ENCODE data around the gene FKBP15.
"Not testable (repeated sequence)": the region's sequence is repeated elsewhere in the genome, so short reads cannot be mapped to it uniquely, and the experiment has no call there.

The FKBP15 gene

DNA sequence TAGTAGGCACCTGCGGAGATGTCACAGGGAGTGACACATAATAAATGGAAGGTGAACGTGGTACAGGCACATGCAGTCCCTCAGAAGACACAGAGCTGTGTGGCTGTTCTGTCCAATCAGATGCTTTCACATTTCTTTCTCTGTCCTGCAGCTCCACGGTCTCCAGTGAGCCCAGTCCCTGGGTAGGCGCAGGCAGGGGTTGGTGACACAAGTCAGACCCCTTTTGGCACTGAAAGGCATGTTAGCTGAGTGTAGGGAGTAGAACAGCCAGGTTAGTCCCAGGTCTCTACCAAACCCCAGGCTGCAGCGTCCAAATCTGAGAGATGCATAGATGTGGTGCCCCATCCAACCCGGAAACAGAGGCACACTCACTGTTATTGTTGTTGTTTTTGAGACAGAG is 67.5 kb downstream of the FKBP15 start:
- FAIRE-seq (no peak), DNase-seq (ENCODE audit: extremely low spot score, insufficient read length, low read depth) (no peak)

DNA sequence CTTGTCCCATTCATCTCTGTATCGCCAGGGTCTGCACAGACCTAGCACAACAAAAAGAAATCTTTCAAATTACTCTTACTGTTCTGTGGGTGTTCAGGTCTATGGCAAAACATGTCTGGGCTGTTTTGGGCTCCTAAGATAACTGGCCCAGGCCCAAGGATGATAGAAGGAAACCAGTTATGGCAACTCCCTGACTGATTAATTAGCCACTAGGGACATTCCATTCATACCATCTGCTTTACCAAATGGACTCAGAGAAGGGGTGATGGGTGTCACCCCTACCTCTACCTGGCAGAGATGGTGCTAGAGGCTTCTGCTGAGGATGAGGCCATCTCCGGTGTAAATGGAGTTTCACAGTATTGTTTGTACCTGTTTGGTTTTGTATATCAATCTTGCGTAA is 68.4 kb downstream of the FKBP15 start:
- no peak for DNase-seq (ENCODE audit: extremely low spot score, insufficient read length, low read depth)

DNA sequence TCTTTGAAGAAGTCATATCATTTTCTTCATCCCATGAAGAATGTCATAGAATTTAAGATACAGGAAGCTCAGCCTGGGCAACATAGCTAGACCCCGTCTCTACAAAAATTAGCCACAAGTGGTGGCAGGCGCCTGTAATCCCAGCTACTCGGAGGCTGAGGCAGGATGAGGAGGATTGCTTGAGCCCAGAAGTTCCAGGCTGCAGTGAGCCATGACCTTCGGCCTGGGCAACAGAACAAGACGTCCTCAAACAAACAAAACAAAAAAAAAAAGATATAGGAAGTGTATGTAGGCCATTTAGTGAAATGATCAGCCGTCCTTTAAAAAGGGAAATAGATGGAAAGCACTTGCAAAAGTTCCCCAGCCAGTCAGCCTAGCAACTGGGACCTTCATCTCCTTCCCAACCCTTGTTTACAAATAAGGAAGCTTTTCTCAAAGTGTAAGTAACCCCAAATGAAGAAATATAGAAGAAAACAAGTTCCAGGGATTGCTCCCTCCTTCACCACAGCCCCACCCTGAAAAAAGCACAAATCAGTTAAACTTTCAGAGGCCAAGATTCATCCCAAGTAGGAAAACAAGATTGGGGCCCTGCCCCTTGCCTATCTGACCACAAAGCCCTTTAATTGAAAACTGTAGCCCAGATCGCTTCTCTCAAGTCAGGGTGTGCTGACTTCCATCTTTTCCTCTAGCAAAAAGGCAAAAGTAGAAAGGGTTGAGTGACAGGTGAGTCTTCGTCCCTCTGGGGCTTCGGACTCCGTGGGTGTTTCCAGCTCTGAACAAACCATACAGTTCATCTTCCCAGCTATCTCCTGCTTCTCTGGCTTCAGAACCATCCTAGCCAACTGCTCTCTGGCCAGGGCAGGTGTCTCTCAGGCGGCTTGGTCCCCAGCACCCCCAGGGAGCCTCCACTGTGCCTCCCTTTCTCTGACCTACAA is 69.1 kb downstream of the FKBP15 start:
- FAIRE-seq, result no peak
- DNase-seq (ENCODE audit: extremely low spot score, insufficient read length, low read depth), result no peak

More for the DNA sequence above, 68.4 kb downstream of the FKBP15 start:
- no peak for FAIRE-seq

DNA sequence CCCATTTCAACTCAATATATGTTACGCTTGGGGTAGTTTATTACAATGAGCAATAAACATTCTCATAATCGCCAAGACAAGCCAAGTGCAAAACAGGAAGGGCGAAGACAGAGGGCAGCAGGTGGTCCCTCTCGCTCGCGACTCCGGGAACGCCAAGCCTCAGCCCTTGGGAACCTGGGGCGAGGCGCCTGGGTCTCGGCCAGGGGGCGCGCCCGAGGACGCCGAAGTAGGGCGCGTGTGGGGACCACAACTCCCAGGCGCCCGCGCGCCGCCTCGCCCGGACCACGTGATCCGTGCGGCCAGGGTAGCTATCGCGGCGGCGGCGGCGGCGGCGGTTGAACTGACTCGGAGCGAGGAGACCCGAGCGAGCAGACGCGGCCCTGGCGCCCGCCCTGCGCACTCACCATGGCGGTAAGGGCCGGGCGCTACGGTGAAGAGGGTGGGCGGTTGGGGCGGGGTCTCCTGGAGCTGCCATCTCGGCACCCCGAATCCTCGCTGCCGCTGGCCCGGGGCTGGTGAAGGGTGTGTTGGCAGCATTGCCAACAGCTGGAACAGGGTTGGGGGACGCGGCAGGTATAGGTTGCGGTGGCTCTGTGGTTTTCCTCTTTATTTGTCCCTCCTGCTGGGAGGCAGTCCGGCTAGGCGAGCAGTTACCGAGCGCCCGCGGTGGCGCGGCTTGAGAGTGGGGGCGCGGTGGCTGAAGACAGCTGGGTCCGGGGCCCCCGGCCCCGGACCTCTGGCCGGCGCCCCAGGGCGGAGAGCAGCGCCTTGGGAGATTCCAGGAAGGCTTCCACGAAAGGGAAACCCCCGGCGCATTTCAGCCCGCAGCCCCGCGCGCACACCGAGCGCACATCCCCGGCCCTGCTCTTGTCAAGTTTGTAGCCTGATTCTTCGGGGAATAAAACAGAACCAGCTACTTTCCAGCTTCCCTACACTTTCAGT is 70.1 kb downstream of the FKBP15 start, which contains the start of gene SLC31A2:
Gene SLC31A2, plus strand, starts transcription at position 338 of the 942 bp plus-strand sequence. Its CDS starts 68 bp downstream, at position 406.
- FAIRE-seq (peak; percentile 57), DNase-seq (ENCODE audit: extremely low spot score, insufficient read length, low read depth) (peak; percentile 86)

DNA sequence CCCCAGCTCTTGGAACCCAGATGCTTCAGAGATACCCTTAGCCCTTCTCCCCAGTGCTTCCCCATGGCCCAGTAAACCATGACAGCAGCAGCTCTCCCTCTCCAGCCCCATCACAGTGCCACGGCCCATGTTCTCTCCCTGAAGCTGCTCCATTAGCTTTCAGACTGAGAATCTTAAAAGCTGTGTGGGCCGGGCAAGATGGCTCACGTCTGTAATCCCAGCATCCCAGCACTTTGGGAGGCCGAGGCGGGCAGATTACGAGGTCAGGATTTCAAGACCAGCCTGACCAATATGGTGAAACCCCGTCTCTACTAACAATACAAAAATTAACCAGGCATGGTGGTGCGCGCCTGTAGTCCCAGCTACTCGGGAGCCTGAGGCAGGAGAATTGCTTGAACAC is 71.5 kb downstream of the FKBP15 start:
- not testable (repeated sequence) for DNase-seq (ENCODE audit: extremely low spot score, insufficient read length, low read depth); FAIRE-seq

DNA sequence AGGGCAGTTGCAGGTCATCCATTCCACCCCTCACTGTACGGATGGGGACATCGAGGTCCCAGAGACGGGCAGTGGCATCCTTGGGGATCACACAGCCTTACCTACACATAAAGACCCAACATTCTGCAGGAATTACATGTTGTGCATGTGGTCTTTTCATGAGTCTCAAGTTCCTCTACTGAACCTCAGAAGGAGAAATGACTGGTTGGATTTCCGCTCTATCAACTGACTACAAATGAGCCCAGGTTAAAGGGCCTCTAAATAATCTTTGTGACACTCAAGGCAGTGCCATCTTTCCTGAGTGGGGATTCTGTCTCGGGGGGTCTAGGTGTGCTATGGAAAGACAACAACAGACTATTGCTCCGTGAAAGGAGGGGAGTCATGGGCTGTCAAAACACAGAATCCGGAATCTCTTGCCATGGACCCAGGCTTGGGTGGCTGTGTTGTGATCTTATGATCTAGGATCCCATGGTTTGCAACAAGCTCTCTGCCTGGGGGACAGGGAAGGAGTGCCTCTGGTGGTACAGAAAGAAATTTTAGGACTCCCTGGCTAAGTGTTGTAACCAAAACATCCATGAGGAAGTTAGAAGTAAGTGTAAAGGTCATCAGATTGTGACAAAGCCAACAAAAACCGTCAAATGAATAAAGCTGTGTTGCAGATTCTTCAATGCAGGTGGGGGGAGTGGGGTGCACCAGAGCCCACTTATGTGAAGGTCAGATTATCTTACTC is 72.1 kb downstream of the FKBP15 start:
- FAIRE-seq (no peak), DNase-seq (ENCODE audit: extremely low spot score, insufficient read length, low read depth) (no peak)

DNA sequence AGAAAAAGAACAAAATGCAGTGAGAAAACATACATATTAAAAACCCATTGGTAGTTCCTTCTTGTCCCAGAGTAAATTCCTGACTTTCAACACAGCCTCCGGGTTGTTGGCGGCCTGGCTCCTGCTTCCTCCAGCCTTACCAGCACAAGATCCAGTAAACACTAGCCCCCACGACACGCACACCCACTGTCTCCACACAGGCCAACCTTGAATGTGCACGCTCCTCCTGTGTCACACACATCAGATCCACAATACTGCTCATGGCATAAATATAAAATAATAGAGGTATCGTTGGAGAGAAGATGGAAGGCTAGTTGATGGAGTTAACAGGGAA is 72.7 kb downstream of the FKBP15 start:
- DNase-seq (ENCODE audit: extremely low spot score, insufficient read length, low read depth) (no peak), FAIRE-seq (no peak)

DNA sequence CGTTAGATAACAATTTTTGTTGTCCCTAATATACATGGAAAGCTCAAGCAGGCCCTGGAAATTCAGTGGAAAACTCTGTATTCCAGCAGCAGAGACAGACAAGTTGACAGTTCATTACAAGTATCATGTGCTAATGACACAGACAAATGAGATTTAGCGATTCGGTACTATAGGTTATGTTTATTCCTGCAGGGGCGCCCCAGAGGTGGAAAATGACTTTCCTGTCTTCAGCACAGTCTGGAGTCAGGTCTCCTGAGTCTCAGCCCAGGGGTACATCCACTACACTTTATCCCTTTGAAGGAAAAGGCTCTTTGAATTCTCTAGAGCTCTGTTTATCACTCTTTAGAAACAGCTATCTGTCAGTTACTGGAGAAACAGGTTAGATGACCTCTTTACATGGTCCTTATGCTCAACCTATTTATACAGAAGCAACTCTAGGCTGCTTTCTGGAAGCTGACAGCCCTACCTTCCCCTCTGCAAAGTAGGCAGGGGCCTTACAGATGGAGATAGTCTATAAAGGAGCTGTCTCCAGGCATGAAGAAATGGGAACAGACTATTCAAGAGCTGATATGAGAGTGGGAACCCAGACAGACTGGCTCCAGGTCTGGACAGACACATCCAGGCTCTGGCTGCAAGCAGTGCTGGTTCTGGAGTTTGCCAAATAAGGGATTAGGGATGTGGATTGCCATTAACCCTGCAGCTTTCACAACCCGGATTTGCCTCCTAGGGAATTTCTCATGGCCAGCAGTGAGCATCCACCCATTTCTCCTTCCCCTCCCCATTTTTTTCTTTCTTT is 77.4 kb downstream of the FKBP15 start:
- no peak for FAIRE-seq
- no peak for DNase-seq (ENCODE audit: extremely low spot score, insufficient read length, low read depth)

DNA sequence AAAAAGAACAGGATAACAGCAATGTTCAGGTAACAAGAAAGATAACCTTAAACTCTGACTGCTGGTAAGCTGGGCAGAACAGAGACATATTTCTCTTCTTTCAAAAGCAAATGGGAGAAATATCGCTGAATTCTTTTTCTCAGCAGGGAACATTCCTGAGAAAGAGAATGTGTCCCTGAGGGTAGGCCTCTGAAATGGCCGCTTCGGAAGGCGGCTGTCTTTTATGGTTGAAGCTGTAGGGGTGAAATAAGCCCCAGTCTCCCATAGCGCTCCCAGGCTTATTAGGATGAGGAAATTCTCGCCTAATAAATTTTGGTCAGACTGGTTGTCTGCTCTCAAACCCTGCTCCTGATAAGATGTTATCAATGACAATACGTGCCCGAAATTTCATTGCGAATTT is 80.2 kb downstream of the FKBP15 start:
- not testable (repeated sequence) for FAIRE-seq

DNA sequence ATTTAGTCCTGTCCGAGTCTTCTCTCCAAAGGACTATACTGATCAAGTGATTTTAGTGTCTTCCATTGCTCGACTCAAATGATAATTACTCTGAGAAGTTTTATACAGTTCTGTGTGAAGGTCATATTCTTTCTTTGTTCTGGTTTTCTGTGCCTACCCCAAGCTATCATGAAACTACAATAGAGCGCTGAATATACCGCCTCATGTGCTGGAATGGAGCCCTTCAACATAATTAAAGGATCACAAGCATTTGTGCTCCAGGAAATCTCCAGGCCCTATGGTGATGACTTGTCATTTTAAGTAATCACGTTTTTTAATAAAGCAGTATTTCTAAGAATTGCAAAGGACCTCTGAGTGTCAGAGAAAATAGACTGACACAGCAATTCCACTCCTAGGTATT is 81.1 kb downstream of the FKBP15 start:
- DNase-seq (ENCODE audit: extremely low spot score, insufficient read length, low read depth), result no peak
- no peak for FAIRE-seq

More for the DNA sequence above, 80.2 kb downstream of the FKBP15 start:
- DNase-seq (ENCODE audit: extremely low spot score, insufficient read length, low read depth), result not testable (repeated sequence)

DNA sequence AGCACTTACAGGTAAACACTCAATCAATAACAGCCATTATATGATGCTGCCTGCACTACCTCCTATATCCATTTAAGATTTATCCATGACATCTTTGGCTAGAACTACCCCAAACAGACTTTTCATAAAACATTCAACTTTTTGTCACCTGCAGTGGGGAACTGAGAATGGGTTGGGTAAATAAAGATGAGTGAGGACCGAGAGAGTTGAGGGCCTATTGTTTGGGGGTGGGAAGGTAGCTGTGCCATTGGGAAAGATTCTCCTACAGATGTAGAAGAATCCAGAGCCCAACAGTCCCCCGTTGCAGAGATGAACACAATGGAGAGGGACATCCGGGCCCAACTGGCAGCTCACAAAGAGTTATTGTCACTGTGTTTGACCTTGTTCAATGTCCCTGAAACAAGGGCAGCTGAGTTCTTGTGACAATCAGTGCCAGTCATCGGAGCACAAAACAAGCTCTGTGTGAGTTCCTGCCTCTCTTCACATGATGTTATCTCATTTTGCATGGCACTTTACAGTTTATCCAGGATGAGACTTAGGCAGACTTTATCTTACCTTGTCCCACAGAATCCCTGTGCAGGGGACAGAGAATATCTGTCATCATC is 81.8 kb downstream of the FKBP15 start:
- DNase-seq (ENCODE audit: extremely low spot score, insufficient read length, low read depth) (no peak), FAIRE-seq (no peak)

DNA sequence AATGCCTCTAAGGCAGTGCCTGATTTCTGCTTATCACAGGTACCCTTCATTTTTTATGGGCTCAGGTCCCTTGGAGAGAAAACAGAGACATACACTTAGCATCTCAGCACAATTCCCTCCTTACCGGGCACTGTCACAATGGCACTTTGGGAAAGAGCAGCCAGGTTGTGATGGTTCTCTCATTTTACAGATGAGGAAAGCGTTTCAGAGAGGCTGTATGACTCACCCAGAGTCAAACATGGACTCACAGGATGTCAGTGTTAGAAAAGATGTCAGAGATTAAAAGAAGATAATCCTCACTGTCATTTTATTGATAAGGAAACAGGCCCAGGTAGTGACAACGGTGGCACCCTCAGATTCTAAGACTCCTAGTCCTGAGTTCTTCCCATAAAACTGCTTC is 82.3 kb downstream of the FKBP15 start:
- FAIRE-seq, result no peak
- no peak for DNase-seq (ENCODE audit: extremely low spot score, insufficient read length, low read depth)

DNA sequence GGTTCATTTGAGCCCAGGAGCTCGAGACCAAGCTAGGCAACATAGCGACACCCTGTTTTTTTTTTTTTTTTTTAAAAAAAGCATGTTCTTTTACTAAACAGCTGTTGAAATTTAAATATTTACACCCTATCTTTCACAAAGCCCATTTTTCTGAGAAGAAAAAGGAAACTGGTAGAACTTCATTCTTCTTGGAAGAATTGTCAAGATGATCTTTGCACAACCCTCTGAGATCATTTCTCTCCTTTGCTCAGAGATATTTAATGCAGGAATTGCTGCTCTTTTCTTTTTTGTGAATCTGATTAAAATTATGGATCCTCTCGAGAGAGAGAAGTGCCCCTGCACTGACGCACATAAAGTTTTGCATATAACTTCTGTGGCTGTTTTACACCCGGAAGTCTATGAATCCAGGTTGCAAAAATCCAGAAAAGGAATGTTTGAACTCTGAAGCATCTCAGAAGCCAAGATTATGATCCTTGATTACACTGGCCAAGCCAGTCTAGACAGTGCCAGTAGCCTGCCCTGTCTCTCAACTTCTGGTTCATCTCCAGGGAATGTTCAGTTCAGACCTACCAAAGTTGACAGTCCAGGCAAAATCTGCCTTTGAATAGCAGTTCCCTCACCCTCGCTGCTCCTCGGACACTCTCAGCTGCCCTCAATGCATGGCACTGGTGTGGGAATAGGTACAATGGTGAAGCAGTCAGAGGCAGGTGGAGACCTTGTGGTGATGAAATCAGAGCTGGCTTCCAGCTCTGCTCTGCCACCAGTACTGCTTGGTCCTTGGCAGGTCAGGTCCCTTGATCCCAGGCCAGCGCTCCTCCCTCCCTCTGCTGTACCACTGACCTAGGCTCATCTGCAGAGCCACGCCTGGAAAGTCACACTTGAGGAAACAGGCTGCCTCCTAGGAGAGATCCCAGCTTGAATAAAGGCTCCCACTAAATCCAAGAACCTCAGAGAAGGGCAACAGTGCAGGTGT is 83.6 kb downstream of the FKBP15 start:
- FAIRE-seq (no peak), DNase-seq (ENCODE audit: extremely low spot score, insufficient read length, low read depth) (no peak)

DNA sequence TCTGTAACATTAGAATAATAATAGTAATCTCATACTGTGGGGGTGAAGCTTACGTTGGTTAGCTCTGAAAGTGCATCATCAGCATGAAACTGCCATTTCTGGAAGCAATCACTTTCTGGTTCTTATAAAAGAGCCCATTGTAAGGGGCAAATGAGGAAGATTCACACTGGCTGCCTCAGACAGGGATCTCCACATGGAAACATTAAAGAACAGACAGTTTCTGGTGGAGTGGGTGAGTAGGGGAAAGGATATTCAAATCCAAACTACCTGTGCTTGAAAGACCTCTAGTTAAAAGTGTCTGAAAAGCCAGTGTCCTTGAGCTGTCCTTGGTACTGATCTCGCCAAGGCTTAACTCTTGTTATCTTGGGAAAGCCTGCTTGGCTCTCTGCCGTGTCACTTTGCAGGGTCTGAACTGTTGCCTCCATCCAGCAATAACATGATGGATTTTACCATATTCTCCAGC is 89.4 kb downstream of the FKBP15 start:
- FAIRE-seq (no peak), DNase-seq (ENCODE audit: extremely low spot score, insufficient read length, low read depth) (no peak)

DNA sequence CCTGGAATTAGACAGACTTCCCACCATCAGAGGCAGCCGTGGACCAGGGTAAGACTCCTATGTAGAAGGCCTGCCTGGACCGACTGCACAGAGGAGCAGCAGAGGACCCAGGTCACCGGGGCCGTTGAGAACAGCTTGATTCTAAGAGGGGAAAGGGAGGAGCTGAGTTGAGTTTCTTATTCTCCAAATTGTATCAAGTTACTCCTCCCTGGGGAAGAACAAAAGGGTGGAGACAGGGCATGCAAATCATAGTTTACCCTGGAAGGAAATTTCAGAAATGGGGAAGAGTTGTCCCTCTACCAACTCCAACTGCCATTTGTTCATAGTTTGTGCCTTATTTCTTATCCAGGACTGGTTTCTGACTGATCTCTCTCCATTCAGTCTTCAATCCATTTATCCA is 91.2 kb downstream of the FKBP15 start:
- no peak for FAIRE-seq
- no peak for DNase-seq (ENCODE audit: extremely low spot score, insufficient read length, low read depth)

DNA sequence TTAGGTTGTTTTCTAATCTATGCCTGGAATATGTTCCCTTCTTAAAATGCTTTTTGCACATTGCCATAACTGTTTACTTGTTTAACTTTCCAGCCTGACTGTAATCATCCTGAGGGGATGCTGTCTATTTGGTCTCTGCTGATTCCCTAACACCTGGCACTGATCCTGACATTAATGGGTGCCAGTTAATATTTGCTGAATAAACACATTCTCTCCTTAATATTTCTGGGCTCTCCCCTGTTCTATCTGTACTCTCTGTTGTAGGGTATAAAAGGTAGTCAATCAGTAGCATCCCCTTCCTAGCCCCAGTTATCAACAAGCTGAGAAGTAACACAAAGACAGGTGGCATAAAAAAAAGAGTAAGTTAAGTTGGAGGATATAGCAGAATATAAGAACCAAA is 91.6 kb downstream of the FKBP15 start:
- no peak for DNase-seq (ENCODE audit: extremely low spot score, insufficient read length, low read depth)
- FAIRE-seq, result no peak

DNA sequence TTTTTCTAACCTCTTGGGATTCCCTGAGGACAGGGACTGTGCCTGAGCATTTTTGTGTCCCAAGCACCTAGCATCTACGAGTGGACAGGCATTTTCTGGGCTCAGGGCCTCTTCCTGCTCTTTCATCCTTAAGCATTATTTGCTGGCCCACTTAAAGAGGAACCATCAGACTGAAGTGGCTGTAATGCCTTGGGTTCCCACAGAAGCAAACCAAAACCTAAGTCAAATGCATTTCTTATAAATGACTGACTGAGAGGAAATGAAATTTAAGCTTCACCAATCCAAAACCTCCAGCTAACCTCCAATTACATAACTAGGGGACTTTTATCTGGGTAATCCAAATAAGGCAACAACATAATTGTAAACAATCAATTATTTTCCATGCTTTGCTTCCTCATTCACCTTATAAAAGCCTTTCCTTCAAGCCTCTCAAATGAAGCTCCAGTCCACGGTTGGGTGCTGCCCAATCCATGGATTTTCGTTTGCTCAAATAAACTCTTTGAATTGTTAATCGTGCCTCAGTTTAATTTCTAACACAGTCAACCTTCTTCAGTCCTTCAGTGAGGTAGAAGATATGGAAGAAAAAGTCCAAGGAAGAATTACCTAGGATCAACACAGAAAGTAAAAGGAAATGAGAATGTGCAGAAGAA is 95.6 kb downstream of the FKBP15 start:
- FAIRE-seq (no peak), DNase-seq (ENCODE audit: extremely low spot score, insufficient read length, low read depth) (no peak)

All from GM18507 (cell line).